HepG2 (cell line): Measurements from ENCODE around the gene SNUPN. TPM values are rescaled to one million over a fixed set of nuclear protein-coding genes. Genes with fewer than 3 reads are reported as not detected.
A peak's percentile ranks its signal among the peaks of the same experiment; 100 is the strongest.

Experiments used
- ATAC-seq: fragments of 200-7000 bp; cut with Tn5 transposase; 3 replicates; pipeline ENCODE4 v1.9.1; 2020; ENCODE audit warnings: mild to moderate bottlenecking, moderate library complexity
- BruUV-seq: library from RNA; stranded (reverse); fragments of 400-500 nt; replicated peaks from 2 replicates; lab custom pipeline; 2021; lab: Mats Ljungman, UMichigan
- CTCF ChIA-PET: fragments of 300-600 bp; formaldehyde crosslinking; extraction: SDS; loops from one replicate; lab custom pipeline; 2021; ENCODE audit warnings: low total read pairs, inconsistent platforms, low intra/inter-chr PET ratio; lab: Yijun Ruan, JAX
- POLR2A ChIA-PET: fragments of 350-600 bp; sonication (Branson Sonifier 250); formaldehyde crosslinking; loops from one replicate; lab custom pipeline; 2020; ENCODE audit warnings: antibody characterized with exemption, inconsistent platforms; lab: Yijun Ruan, JAX
- DNase-seq: peaks from one replicate; pipeline ENCODE4 v3.0.0-alpha.2; 2015; ENCODE audit warnings: low spot score
- FAIRE-seq: peaks from 3 replicates; lab custom pipeline; 2011; peaks lifted over from hg19 to GRCh38; lab: Jason Lieb, UNC
- H2AFZ ChIP-seq: one replicate; pipeline ENCODE4 v1.6.1; 2011; ENCODE audit warnings: low read length, inconsistent platforms
- H3K27ac ChIP-seq: fragments of 300-600 bp; 3 replicates; pipeline ENCODE4 v1.8.0; 2011; ENCODE audit warnings: mixed run types, mild to moderate bottlenecking, mixed read lengths, low read length, inconsistent platforms; ENCODE audit not compliant: insufficient read depth; ENCODE audit errors: extremely low read length
- H3K27me3 ChIP-seq, 2 experiments: fragments of 200-600 bp in 1 of 2; 2 replicates in 1 of 2; 3 replicates in 1 of 2; pipeline versions ENCODE4 v1.6.0 to v1.8.0; 2011; ENCODE audit warnings: low read length in 2 of 2, mild to moderate bottlenecking in 2 of 2, moderate library complexity in 2 of 2, inconsistent platforms in 1 of 2; ENCODE audit not compliant: insufficient read depth in 2 of 2, control insufficient read depth in 1 of 2
- H3K36me3 ChIP-seq, 2 experiments: fragments of 200-600 bp in 1 of 2; replicated peaks in 1 of 2; 2 replicates in 1 of 2; 3 replicates in 1 of 2; pipeline versions ENCODE4 v1.5.1 to v1.8.0; 2011; ENCODE audit warnings: low read length in 2 of 2, inconsistent platforms in 1 of 2; ENCODE audit not compliant: insufficient read depth in 2 of 2, control insufficient read depth in 1 of 2
- H3K4me1 ChIP-seq: 2 replicates; pipeline ENCODE4 v1.5.1; 2012; ENCODE audit warnings: low read length, inconsistent platforms; ENCODE audit not compliant: insufficient read depth
- H3K4me2 ChIP-seq: 2 replicates; pipeline ENCODE4 v1.6.0; 2011; ENCODE audit warnings: low read depth, low read length, inconsistent platforms
- H3K4me3 ChIP-seq, 3 experiments: fragments of 200-600 bp in 1 of 3; sonication (generic), shearing (Covaris generic) in 1 of 3; replicated peaks in 1 of 3; 2 replicates each; pipeline ENCODE4 v1.5.1; 2011 to 2016; ENCODE audit warnings: low read length in 3 of 3, inconsistent platforms in 2 of 3, low read depth in 2 of 3, mild to moderate bottlenecking in 2 of 3, control low read depth in 1 of 3, mixed read lengths in 1 of 3; ENCODE audit not compliant: insufficient read depth in 1 of 3
- H3K79me2 ChIP-seq: one replicate; pipeline ENCODE4 v1.6.1; 2011; ENCODE audit warnings: low read length, inconsistent platforms; ENCODE audit not compliant: insufficient read depth
- H3K9ac ChIP-seq: 2 replicates; pipeline ENCODE4 v1.6.0; 2011; ENCODE audit warnings: mild to moderate bottlenecking, low read depth, low read length, inconsistent platforms; ENCODE audit not compliant: insufficient read depth
- H3K9me3 ChIP-seq: 2 replicates; pipeline ENCODE4 v1.5.1; 2012; ENCODE audit warnings: mild to moderate bottlenecking, low read length
- H4K20me1 ChIP-seq: 2 replicates; pipeline ENCODE4 v1.6.0; 2011; ENCODE audit warnings: inconsistent platforms, mild to moderate bottlenecking, low read length, moderate library complexity; ENCODE audit not compliant: insufficient read depth
- ARID2 ChIP-seq: sonication (generic); formaldehyde crosslinking; IDR thresholded peaks from 2 replicates; pipeline ENCODE4 v1.8.1; 2022; ENCODE audit warnings: mild to moderate bottlenecking, missing genetic modification reagents, borderline replicate concordance
- FIP1L1 ChIP-seq: fragments of 200-400 bp; formaldehyde crosslinking; IDR thresholded peaks from 2 replicates; pipeline ENCODE4 v1.6.1; 2018; ENCODE audit warnings: low read depth, mild to moderate bottlenecking, low read length, moderate library complexity, borderline replicate concordance; ENCODE audit not compliant: insufficient read depth
- GFI1 ChIP-seq: sonication (generic); formaldehyde crosslinking; IDR thresholded peaks from 2 replicates; pipeline ENCODE4 v1.5.0; 2020; ENCODE audit warnings: missing genetic modification reagents, mild to moderate bottlenecking, borderline replicate concordance
- GZF1 ChIP-seq: sonication (generic); formaldehyde crosslinking; IDR thresholded peaks from 2 replicates; pipeline ENCODE4 v1.5.1; 2020; ENCODE audit warnings: mild to moderate bottlenecking, missing genetic modification reagents
- MAFK ChIP-seq, 2 experiments: IDR thresholded peaks in 1 of 2; conservative IDR thresholded peaks in 1 of 2; 2 replicates each; pipeline ENCODE4 v1.6.1; 2011; ENCODE audit warnings: improper control_type of control experiment in 2 of 2, low read length in 2 of 2
- MIER3 ChIP-seq: IDR thresholded peaks from 2 replicates; pipeline ENCODE4 v1.6.1; 2016; ENCODE audit warnings: missing compliant biosample characterization, borderline replicate concordance
- ZNF446 ChIP-seq: sonication (generic); formaldehyde crosslinking; IDR thresholded peaks from 2 replicates; pipeline ENCODE4 v1.5.0; 2020; ENCODE audit warnings: mild to moderate bottlenecking, missing genetic modification reagents
- WGBS: methylation state at CpG from one replicate; pipeline ENCODE4 v1.1.6; 2017; ENCODE audit warnings: low lambda C conversion rate; 5-methylcytosine and 5-hydroxymethylcytosine counted together
- in situ Hi-C: cut with HindIII; loops from 2 replicates; pipeline ENCODE4 v1.10.0; 2017; ENCODE audit warnings: low pct_unique_long_range_greater_than_20kb; ENCODE audit not compliant: extremely low pct_ligation_motif_present
- intact Hi-C: fragments of 100-400 bp; cut with micrococcal nuclease; formaldehyde crosslinking; loops from one replicate; pipeline ENCODE4 v1.10.0; 2022; ENCODE audit not compliant: unreplicated experiment
- polyA plus RNA-seq, 8 experiments: library from polyadenylated mRNA; depleted of rRNA in 3 of 8; stranded (reverse) in 7 of 8; unstranded in 1 of 8; fragments of >200 nt; fragmentation: Illumina TruSeq in 4 of 8; extraction: Trizol in 4 of 8; gene quantifications; 2 replicates each; pipeline versions ENCODE4 v1.2.1 to v1.2.3, GENCODE V29; 2011 to 2016; ENCODE audit warnings: low read depth in 4 of 8, missing spikeins in 1 of 8, mixed read lengths in 1 of 8; ENCODE audit not compliant: insufficient read depth in 1 of 8
- total RNA-seq, 5 experiments: library from RNA; depleted of rRNA; stranded (reverse); fragments of >200 nt; fragmentation: Illumina TruSeq; extraction: Trizol; gene quantifications; 2 replicates each; pipeline ENCODE4 v1.2.3, GENCODE V29; 2016; ENCODE audit warnings: low read depth in 1 of 5
- TF ChIP-seq, protein P1 (sequence below): sonication (generic); formaldehyde crosslinking; IDR thresholded peaks from 2 replicates; pipeline ENCODE4 v1.4.0; 2020; ENCODE audit warnings: missing genetic modification reagents

The SNUPN gene
- total and polyA plus RNA-seq, 2 of the 13 experiments (the other 11 are each of a cell fraction or from before 2014, with no cell fraction given): 9.0 to 16.4 TPM

GRCh38 chr15:75606711-75607699 lies 18.5 kb downstream of the SNUPN start (continued):
- no peak for TF ChIP-seq ARID2 (CRISPR knock-in tag)
- TF ChIP-seq MIER3: no peak
- TF ChIP-seq, protein P1, sequence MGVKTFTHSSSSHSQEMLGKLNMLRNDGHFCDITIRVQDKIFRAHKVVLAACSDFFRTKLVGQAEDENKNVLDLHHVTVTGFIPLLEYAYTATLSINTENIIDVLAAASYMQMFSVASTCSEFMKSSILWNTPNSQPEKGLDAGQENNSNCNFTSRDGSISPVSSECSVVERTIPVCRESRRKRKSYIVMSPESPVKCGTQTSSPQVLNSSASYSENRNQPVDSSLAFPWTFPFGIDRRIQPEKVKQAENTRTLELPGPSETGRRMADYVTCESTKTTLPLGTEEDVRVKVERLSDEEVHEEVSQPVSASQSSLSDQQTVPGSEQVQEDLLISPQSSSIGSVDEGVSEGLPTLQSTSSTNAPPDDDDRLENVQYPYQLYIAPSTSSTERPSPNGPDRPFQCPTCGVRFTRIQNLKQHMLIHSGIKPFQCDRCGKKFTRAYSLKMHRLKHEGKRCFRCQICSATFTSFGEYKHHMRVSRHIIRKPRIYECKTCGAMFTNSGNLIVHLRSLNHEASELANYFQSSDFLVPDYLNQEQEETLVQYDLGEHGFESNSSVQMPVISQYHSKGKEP (CRISPR knock-in tag): no peak
- TF ChIP-seq FIP1L1: no peak
- TF ChIP-seq GFI1: no peak
- no peak for TF ChIP-seq ZNF446 (CRISPR knock-in tag)

- FAIRE-seq: no peak
These were observed 19.5 kb downstream of the SNUPN start for GRCh38 chr15:75606026-75606425.

More at GRCh38 chr15:75606026-75606425, 19.5 kb downstream of the SNUPN start:
- ChIA-PET CTCF (no interaction called here), POLR2A (no interaction called here)
- no peak overlapping the region for H3K4me2 ChIP-seq
- in situ Hi-C loops: no loop called here
- no peaks in the 10 kb centered on the region for H4K20me1 ChIP-seq
- BruUV-seq: no TSS peak
- ATAC-seq (no peak), DNase-seq (no peak)
- H3K36me3 ChIP-seq: peaks cover 10 to 39% of the 10 kb centered on the region in 2 experiments
- H2AFZ ChIP-seq: no peak overlapping the region
- intact Hi-C loops: no loop called here
- peak; percentile 22 to 56; a peak in 2 of 4 replicates for TF ChIP-seq MAFK (conservative IDR thresholded peaks at IDR 0.05 in 1 of 2, IDR thresholded peaks at IDR 0.05 in 1 of 2; ENCODE audit: low read length in 2 of 2)
- TF ChIP-seq GZF1 (CRISPR knock-in tag): no peak
- H3K4me3 ChIP-seq: no peak overlapping the region
- H3K79me2 ChIP-seq: no peaks in the 10 kb centered on the region
- H3K9me3 ChIP-seq: no peaks in the 10 kb centered on the region
- no peak overlapping the region for H3K27ac ChIP-seq
- no peaks in the 10 kb centered on the region for H3K27me3 ChIP-seq
- 97% methylated on average over 8 of the region's 8 CpGs for WGBS
- H3K9ac ChIP-seq: no peak overlapping the region
- no peaks in the 10 kb centered on the region for H3K4me1 ChIP-seq
